ENCODE results near the gene PRG3.
"Not testable (repeated sequence)": the region's sequence is repeated elsewhere in the genome, so short reads cannot be mapped to it uniquely, and the experiment has no call there.

PRG3 gene

GRCh38 chr11:57409321-57410100, 28.6 kb upstream of the PRG3 start:
- Histone ChIP-seq H3K27ac (ENCODE audit: low read depth, low read length) (no peak overlapping the region), H3K9me3 (ENCODE audit: control insufficient read depth in 5 of 5, low read length in 5 of 5) (no peaks in the 10 kb centered on the region), H3K27me3 (ENCODE audit: control insufficient read depth in 5 of 5, insufficient read depth in 4 of 5, low read length in 5 of 5) (no peaks in the 10 kb centered on the region), H3K9ac (ENCODE audit: low read length in 5 of 5) (no peak overlapping the region), H3K4me3 (ENCODE audit: low read depth in 1 of 5, low read length in 5 of 5) (no peak overlapping the region), H3K36me3 (ENCODE audit: control insufficient read depth in 5 of 5, insufficient read depth in 5 of 5, low read length in 5 of 5) (peaks cover 14 to 60% (median 47%) of the 10 kb centered on the region in 5 donors), H3K4me1 (ENCODE audit: control insufficient read depth in 5 of 5, insufficient read depth in 5 of 5, low read length in 5 of 5) (peaks cover 10 to 41% (median 19%) of the 10 kb centered on the region in 5 donors)

GRCh38 chr11:57408771-57409170, 27.8 kb upstream of the PRG3 start:
- H3K4me3 ChIP-seq (ENCODE audit: low read depth in 1 of 5, low read length in 5 of 5) = no peak overlapping the region
- no peaks in the 10 kb centered on the region for H3K9me3 ChIP-seq (ENCODE audit: control insufficient read depth in 5 of 5, low read length in 5 of 5)
- peaks cover 10 to 38% (median 17%) of the 10 kb centered on the region in 5 donors for H3K4me1 ChIP-seq (ENCODE audit: control insufficient read depth in 5 of 5, insufficient read depth in 5 of 5, low read length in 5 of 5)
- no peak overlapping the region for H3K9ac ChIP-seq (ENCODE audit: low read length in 5 of 5)
- peaks cover 14 to 53% (median 42%) of the 10 kb centered on the region in 5 donors for H3K36me3 ChIP-seq (ENCODE audit: control insufficient read depth in 5 of 5, insufficient read depth in 5 of 5, low read length in 5 of 5)
- H3K27ac ChIP-seq (ENCODE audit: low read depth, low read length) = no peak overlapping the region
- no peaks in the 10 kb centered on the region for H3K27me3 ChIP-seq (ENCODE audit: control insufficient read depth in 5 of 5, insufficient read depth in 4 of 5, low read length in 5 of 5)

GRCh38 chr11:57407941-57408475, 27.1 kb upstream of the PRG3 start:
- Histone ChIP-seq H3K9me3 (ENCODE audit: control insufficient read depth in 5 of 5, low read length in 5 of 5) (no peaks in the 10 kb centered on the region), H3K27me3 (ENCODE audit: control insufficient read depth in 5 of 5, insufficient read depth in 4 of 5, low read length in 5 of 5) (no peaks in the 10 kb centered on the region), H3K36me3 (ENCODE audit: control insufficient read depth in 5 of 5, insufficient read depth in 5 of 5, low read length in 5 of 5) (peaks cover 10 to 48% (median 37%) of the 10 kb centered on the region in 5 donors), H3K27ac (ENCODE audit: low read depth, low read length) (peak overlapping the region; percentile 82), H3K9ac (ENCODE audit: low read length in 5 of 5) (no peak overlapping the region), H3K4me1 (ENCODE audit: control insufficient read depth in 5 of 5, insufficient read depth in 5 of 5, low read length in 5 of 5) (peaks cover 10 to 31% (median 17%) of the 10 kb centered on the region in 5 donors), H3K4me3 (ENCODE audit: low read depth in 1 of 5, low read length in 5 of 5) (no peak overlapping the region)

GRCh38 chr11:57407010-57407920, 26.3 kb upstream of the PRG3 start:
- Histone ChIP-seq H3K27ac (ENCODE audit: low read depth, low read length) (peak overlapping the region; percentile 82), H3K9ac (ENCODE audit: low read length in 5 of 5) (peak overlapping the region in 1 of 5 donors; percentile 1), H3K36me3 (ENCODE audit: control insufficient read depth in 5 of 5, insufficient read depth in 5 of 5, low read length in 5 of 5) (peaks cover 7 to 48% (median 37%) of the 10 kb centered on the region in 5 donors), H3K4me1 (ENCODE audit: control insufficient read depth in 5 of 5, insufficient read depth in 5 of 5, low read length in 5 of 5) (peaks cover 10 to 31% (median 17%) of the 10 kb centered on the region in 5 donors), H3K27me3 (ENCODE audit: control insufficient read depth in 5 of 5, insufficient read depth in 4 of 5, low read length in 5 of 5) (no peaks in the 10 kb centered on the region), H3K9me3 (ENCODE audit: control insufficient read depth in 5 of 5, low read length in 5 of 5) (no peaks in the 10 kb centered on the region), H3K4me3 (ENCODE audit: low read depth in 1 of 5, low read length in 5 of 5) (no peak overlapping the region)

GRCh38 chr11:57406337-57406904, 25.5 kb upstream of the PRG3 start:
- Histone ChIP-seq H3K4me3 (ENCODE audit: low read depth in 1 of 5, low read length in 5 of 5) (no peak overlapping the region), H3K27ac (ENCODE audit: low read depth, low read length) (peak overlapping the region; percentile 82), H3K36me3 (ENCODE audit: control insufficient read depth in 5 of 5, insufficient read depth in 5 of 5, low read length in 5 of 5) (peaks cover 7 to 45% (median 37%) of the 10 kb centered on the region in 5 donors), H3K4me1 (ENCODE audit: control insufficient read depth in 5 of 5, insufficient read depth in 5 of 5, low read length in 5 of 5) (peaks cover 10 to 31% (median 17%) of the 10 kb centered on the region in 5 donors), H3K9me3 (ENCODE audit: control insufficient read depth in 5 of 5, low read length in 5 of 5) (no peaks in the 10 kb centered on the region), H3K27me3 (ENCODE audit: control insufficient read depth in 5 of 5, insufficient read depth in 4 of 5, low read length in 5 of 5) (peaks cover 0 to 3% (median 0%) of the 10 kb centered on the region in 5 donors), H3K9ac (ENCODE audit: low read length in 5 of 5) (no peak overlapping the region)

- no peaks in the 10 kb centered on the region for H3K9me3 ChIP-seq (ENCODE audit: control insufficient read depth in 5 of 5, low read length in 5 of 5)
- no peak overlapping the region for H3K4me3 ChIP-seq (ENCODE audit: low read depth in 1 of 5, low read length in 5 of 5)
- no peak overlapping the region for H3K9ac ChIP-seq (ENCODE audit: low read length in 5 of 5)
- peak overlapping the region; percentile 82 for H3K27ac ChIP-seq (ENCODE audit: low read depth, low read length)
- peaks cover 7 to 40% (median 35%) of the 10 kb centered on the region in 5 donors for H3K36me3 ChIP-seq (ENCODE audit: control insufficient read depth in 5 of 5, insufficient read depth in 5 of 5, low read length in 5 of 5)
- H3K27me3 ChIP-seq (ENCODE audit: control insufficient read depth in 5 of 5, insufficient read depth in 4 of 5, low read length in 5 of 5) = peaks cover 0 to 4% (median 0%) of the 10 kb centered on the region in 5 donors
- peaks cover 10 to 31% (median 17%) of the 10 kb centered on the region in 5 donors for H3K4me1 ChIP-seq (ENCODE audit: control insufficient read depth in 5 of 5, insufficient read depth in 5 of 5, low read length in 5 of 5)
Observed at GRCh38 chr11:57405271-57405860, 24.4 kb upstream of the PRG3 start.

GRCh38 chr11:57403802-57404147, 22.8 kb upstream of the PRG3 start:
- Histone ChIP-seq H3K4me3 (ENCODE audit: low read depth in 1 of 5, low read length in 5 of 5) (no peak overlapping the region), H3K9me3 (ENCODE audit: control insufficient read depth in 5 of 5, low read length in 5 of 5) (no peaks in the 10 kb centered on the region), H3K36me3 (ENCODE audit: control insufficient read depth in 5 of 5, insufficient read depth in 5 of 5, low read length in 5 of 5) (peaks cover 7 to 24% (median 19%) of the 10 kb centered on the region in 5 donors), H3K9ac (ENCODE audit: low read length in 5 of 5) (no peak overlapping the region), H3K27ac (ENCODE audit: low read depth, low read length) (no peak overlapping the region), H3K4me1 (ENCODE audit: control insufficient read depth in 5 of 5, insufficient read depth in 5 of 5, low read length in 5 of 5) (peaks cover 10 to 29% (median 17%) of the 10 kb centered on the region in 5 donors), H3K27me3 (ENCODE audit: control insufficient read depth in 5 of 5, insufficient read depth in 4 of 5, low read length in 5 of 5) (peaks cover 0 to 4% (median 0%) of the 10 kb centered on the region in 5 donors)

GRCh38 chr11:57403003-57403801, 22.3 kb upstream of the PRG3 start:
- Histone ChIP-seq H3K4me1 (ENCODE audit: control insufficient read depth in 5 of 5, insufficient read depth in 5 of 5, low read length in 5 of 5) (peaks cover 10 to 29% (median 17%) of the 10 kb centered on the region in 5 donors), H3K36me3 (ENCODE audit: control insufficient read depth in 5 of 5, insufficient read depth in 5 of 5, low read length in 5 of 5) (peaks cover 7 to 18% (median 14%) of the 10 kb centered on the region in 5 donors)
- not testable (repeated sequence) for H3K9me3 ChIP-seq (ENCODE audit: control insufficient read depth in 5 of 5, low read length in 5 of 5); H3K27me3 ChIP-seq (ENCODE audit: control insufficient read depth in 5 of 5, insufficient read depth in 4 of 5, low read length in 5 of 5); H3K4me3 ChIP-seq (ENCODE audit: low read depth in 1 of 5, low read length in 5 of 5); H3K9ac ChIP-seq (ENCODE audit: low read length in 5 of 5); H3K27ac ChIP-seq (ENCODE audit: low read depth, low read length)
